NCI-H2029 treated with DMSO at 0.1 percent for 48 hours (cell line): Measurements from ENCODE around the gene ZNF319.
"Not testable (repeated sequence)": the region's sequence is repeated elsewhere in the genome, so short reads cannot be mapped to it uniquely, and the experiment has no call there.

Experiments used
- DNase-seq: peaks from one replicate; lab custom pipeline; 2025; lab: John Stamatoyannopoulos, UW

Gene ZNF319

DNA sequence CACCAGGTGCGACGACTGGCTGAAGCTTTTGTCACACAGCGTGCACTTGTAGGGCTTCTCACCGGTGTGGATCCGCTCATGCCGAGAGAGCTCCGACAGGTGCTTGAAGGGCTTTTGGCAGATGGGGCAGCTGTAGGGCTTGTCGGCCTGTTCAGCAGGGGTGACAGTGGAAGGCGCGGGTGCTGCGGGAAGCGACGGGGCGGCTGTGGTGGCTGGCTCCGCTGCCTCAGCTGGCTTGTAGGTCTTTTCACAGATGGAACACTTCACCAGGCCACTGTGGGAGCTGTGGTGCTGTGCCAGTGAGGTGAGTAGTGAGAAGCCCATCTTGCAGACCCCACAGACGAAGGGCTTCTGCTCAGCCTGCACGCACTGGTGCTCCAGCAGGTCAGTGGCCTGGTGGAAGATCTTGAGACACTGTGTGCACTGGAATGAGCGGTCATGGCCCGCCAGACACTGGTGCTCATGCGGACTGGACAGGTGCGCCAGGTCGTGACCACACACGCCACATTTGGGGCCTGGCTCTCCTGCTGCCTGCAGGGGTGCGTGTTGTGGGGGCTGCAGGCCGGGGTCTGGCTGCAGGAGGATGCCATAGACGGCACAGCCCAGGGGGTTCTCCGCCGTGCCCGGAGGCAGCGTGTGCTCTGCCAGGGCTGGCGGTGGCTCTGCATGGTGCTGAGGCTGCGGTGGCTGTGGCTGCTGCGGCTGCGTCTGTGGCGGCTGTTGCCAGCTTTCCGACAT is 2.8 kb downstream of the ZNF319 start:
- DNase-seq = no peak

DNA sequence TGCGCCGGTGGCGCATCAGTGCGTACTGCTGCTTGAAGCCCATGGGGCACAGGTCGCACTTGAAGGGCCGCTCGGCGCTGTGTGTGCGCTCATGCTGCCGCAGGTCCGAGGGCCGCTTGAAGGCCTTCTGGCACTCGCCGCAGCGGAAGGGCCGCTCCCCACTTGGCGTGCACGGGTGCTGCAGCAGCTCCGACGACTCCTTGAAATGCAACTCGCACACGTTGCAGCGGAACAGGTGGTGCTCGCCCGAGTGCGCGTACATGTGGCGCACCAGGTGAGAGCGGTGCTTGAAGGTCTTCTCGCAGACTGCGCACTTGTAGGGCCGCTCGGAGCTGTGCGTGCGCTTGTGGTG is 3.3 kb downstream of the ZNF319 start:
- no peak for DNase-seq

DNA sequence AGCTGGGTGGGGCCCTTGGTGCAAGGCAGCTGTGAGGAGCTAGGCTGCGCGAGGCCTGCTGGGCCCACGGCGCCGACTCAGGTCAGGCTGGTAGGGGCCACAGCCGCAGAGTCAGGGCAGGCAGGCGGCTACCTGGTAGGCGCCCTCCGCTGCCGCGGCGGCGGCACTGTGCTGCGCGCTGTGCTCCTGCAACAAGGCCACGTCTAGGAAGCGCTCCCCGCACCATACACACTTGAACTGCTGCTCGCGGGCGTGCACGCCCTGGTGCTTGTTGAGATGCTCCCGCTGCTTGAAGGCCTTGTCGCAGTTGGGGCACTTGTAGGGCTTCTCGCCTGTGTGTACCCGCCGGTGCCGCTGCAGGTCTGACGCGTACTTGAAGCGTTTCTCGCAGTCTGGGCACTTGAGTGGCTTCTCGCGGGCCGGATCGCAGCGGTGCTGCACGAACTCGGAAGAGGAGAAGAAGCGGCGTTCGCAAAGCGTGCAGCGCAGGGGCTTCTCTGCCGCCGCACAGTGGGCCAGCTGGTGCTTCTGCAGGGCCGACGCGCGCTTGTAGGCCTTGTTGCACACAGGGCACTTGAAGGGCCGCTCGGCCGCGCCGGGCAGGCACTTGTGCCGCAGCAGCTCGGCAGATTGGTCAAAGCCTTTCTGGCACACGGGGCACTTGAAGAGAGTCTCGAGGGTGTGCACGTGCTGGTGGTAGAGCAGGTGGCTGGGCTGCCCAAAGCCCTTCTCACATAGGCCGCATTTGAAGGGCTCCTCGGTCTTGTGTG is 3.9 kb downstream of the ZNF319 start:
- no peak for DNase-seq

DNA sequence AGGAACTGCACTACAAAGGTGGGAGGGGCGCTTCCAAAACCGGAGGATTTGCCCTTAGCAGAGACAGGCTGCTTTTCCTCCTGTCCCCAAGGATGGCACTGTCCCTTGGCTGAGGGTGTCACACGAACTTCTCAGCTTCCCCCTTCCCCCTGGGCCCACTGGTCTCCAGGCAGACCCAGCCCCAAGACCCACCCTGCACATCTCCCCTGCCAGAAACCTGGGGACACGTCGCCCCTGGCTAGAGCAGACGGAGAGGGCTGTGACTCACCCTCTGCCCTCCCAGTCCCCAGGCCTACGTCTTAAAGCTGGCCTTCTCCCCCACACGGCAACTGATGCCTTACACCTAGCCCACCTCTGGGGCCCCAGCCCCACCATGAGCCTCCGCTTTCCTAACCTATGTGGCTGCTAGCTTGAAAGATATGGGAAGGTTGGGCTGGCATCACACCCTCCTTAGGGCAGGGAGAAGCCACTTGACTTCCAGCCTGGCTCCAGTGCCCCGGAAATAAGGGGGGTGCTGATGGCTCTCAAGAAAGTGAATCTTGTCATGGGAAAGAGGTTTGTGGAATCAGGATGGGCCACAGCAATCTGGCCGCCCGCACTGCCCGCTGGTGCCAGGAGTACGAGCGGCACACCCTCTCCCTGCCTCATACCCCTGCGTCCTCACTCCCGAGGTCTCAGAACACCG is 4.6 kb downstream of the ZNF319 start:
- DNase-seq = no peak

DNA sequence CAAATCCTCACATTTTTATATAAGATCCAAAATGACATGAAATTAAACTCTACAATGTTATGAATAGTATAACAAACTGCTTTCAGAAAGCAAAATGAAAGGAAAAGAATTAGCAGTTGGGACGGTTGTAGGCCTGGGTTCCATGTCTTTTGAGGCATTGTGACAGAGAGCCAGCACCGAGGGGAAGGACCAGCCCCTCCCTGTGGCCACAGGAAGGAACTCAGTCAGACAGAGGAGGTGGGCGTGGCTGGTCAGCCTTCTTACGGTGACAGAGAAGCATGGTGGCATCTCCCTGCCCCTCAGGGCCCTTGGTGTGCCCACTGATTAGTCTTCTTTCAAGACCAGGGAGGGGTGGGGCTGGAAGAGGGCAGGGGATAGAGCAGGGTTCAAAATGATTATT is 5.7 kb downstream of the ZNF319 start:
- no peak for DNase-seq

DNA sequence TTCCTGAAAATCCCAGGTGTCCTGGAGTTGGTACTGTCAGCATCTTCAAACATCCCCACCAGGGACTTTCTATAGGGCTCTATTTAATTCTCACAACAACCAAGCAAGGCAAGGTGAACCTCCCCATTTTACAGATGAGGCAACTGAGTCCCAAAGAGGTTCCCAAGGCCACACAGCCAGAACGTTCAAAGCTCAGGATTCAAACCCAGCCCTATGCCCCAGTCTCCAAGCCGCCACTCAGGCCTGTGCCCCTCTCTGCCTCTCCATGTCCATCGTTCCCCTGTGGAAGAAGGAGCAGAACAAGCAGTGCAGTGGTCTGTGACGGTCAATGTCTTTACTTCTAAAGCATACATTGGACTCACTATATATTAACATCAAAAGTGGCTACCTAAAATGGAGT is 6.1 kb downstream of the ZNF319 start:
- no peak for DNase-seq

DNA sequence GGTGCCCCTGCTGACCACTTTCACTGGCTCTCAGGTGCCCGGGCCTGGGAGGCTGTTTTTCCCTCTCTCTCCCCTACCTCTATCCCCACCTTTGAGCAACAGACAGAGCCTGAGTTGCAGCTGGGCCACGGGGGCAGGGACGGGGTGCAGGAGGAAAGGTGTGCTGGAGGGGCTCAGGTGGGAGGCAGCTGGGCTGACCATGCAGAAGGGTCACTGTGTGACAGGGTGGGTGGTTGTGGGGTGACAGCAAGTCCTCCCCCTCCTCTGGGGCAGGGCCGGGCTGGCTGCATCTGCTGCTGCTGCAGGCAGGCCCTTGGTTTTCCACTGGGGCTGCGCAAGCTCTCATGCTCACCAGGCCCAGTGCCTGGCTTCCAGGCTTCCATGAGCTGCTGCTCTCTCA is 6.6 kb downstream of the ZNF319 start:
- DNase-seq = no peak

DNA sequence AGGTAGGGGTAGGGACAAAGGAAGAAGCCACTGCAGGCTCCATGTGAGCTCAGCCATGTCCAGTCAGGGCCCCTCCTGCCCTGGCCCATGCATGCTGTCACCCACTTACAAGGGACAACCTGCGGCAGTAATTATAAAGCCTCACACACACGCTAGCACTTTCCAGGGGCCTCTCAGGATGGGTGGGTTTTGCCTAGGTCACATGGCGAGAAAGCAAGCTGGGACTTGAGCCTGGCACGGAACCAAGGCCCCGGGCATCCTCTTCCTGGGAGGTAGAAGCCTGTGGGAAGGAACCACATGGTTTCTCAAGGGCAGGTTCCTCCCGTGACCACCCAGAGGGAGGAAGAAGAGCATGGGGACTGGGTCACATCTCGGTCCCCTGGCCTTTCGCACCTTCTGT is 7.0 kb downstream of the ZNF319 start:
- no peak for DNase-seq

DNA sequence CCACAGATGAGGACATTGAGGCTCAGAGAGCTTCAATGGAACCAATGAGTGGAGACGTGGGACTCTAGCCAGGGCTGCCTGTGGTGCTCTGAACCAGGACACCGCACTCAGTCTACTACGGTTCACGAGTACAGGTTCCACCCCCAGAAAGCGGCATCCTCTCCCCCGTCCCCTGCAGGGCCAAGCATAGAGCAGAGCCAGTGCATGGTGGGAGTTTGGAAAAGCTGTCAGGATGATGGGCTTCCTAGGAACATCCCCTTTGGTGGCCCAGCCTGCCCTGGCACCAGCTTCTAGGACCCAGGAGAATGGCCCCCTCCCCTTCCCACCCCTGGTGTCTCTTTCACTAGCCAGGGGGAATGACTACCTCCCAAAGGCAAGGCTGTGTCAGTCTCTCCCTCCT is 8.4 kb downstream of the ZNF319 start:
- DNase-seq = no peak

DNA sequence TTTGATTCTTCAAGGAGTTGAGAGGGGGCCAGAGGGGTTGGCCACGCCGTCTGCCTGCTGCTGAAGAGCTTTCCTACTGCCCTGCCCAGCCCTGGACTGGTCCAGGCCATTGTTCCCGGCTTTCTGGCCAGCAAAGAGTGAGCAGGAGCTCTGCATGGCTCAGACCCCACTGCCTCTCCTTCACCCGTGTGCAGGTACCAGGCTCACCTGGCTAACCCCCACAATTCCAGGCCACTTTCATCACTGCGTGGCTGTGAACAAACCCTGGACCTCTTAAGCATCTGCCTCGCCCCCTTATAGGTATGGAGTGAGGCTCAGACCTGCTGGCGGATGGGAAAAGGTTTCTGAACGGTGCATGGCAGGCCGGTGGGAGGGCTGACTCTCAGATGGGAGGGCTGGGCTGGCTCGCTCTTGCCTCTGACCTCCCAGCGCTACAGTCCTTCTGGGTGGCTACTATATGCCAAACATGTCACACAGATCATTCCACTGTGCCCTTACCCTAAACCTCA is 8.9 kb downstream of the ZNF319 start:
- DNase-seq = no peak

DNA sequence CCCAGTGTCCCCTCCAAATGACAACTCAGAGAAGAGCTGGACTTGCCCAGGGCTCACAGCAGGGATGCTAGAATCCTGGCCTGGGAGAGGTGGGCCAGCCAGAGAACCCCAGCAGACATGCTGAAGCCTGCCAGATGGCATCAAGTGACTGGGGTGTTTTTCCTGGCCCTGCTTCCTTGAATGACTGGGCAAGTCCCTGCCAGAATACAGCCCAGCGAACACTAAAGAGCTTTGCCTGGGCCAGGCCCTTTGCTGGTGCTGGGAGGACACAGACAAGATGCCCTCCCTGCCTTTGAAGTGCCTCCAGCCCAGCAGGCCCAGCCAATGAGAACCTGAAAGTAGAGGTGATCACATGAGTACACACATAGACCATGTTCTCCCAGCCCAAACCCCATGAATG is 11.5 kb downstream of the ZNF319 start:
- DNase-seq = peak; percentile 17

DNA sequence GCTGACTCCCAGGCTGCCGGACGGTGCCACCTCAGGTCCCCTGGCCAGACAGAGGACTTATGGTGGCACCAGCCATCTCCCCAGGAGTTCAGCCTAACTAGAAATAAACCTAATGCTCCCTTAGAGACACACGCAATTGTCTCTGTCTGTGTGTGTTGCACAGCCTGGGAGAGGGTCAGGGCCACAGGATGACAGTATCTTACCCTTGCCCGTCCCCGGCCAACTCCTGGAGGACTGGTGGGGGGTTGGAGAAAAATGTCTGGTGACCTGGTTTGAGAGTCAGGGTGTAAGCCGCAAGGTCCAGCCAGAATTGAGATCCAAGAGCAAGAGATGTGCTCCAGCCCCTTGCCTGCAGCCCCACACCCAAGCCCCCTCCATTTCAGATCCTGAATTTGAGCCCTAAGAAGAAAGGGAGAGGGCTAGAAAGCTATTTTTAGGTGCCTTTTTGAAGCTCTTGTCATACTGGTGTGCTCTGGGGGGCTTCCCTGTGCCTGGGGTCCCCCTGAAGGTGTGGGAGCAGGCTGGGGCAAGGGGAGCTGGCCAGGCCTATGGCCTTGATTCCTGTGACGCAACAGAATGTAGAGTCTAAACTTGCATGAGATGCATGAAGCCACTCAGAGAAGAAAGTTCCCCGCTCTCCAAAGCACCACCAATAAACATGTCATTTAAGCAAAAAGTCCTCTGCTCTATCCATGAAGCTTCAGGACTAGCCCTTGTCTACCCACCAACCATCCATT is 12.9 kb downstream of the ZNF319 start:
- no peak for DNase-seq

DNA sequence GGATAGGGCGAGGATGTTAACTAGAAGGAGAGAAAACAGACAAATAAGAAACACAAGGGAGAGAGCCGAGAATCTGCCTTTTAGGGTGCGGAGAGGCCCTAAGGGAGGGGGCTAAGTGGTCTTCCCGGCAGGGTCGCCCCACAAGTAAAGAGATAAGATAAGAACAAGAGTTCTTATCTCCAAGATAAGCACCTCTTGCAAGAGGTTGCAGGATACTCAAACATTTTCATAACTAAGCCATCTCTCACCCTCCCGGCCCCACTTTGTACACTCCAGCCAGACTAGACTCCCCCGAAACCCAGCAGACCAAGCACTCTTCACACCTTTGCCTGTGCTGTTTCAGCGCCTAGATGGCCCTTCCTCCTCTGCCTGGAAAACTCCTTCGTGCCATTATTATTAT is 14.3 kb downstream of the ZNF319 start:
- DNase-seq = no peak

DNA sequence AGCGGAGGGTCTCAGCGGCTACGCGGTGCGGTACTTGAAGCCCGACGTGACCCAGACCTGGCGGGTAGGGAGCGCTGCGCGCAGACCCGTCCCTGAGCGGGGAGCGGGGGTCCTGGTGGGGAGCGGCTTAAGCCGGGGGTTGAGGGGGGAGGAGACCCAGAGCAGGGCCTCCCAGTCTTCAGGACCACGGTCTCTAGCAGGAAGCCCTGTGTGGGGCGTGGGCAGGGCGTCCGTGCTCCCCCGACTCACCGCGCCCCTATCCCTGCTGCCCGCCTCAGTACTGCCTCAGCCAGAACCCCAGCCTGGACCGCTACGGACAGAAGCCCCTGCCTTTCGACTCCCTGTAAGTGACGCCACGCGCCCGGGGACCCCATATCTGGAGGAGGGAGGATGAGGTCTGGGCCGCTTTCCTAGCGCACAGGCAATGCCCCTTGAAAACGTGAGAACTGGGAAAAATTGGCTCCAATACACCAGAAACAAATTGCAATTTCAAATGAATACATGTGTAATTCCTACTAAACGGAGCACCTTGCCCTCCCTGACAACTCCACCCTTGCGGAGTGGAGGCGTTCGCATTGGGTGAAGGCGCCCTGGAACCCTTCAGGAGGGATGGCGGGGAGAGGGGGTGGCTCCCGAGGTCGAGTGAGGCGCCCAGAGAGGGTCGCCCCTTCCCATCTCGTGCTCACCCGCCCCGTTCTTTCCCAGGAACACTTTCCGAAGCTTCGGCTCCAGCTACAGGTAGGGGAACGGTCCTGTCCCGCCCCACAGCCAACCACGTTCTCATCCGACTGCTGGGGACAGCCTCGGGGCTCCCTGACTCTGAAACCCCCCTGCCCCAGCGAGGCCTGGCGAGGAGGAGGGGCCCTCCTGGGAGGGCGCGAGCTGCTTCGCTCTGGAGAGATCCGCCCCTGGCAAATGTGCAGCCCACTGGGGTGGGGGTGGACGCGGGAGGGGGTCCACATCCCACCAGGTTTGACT is 15.0 kb downstream of the ZNF319 start:
- no peak for DNase-seq

DNA sequence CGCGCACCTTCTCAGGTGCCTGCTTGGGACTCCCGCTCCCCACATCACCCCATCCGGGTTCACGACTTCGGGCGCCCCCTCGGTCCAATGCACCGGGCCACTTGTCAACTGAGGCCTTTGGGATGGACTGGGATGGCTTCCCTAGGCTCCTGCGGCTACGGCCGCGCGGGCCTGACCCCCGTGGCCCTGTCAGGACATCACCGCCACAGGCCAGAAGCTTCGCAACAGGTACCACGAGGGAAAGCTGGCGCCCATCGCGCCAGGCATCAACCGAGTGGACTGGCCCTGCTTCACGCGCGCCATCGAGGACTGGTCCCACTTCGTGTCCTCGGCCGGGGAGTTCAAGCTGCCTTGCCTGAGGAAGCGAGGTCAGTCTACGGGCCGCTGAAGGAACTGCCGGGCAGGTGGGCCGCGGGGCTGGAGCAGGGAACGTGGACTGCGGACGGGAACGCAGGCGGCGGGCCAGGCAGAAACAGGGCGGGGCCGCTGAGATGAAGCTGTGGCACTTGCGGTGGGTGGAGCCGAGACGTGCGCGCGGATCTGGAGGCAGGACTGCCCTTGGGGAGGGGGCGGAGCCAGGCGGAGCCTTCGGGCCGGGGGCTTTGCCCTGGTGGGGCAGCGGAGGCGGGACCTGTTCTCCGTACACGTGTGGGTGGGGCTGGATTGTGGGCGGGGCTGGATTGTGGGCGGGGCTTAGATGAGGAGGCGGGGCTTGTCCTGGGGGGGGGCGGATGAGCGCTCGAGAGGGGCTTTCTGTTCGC is 15.8 kb downstream of the ZNF319 start:
- DNase-seq = no peak

DNA sequence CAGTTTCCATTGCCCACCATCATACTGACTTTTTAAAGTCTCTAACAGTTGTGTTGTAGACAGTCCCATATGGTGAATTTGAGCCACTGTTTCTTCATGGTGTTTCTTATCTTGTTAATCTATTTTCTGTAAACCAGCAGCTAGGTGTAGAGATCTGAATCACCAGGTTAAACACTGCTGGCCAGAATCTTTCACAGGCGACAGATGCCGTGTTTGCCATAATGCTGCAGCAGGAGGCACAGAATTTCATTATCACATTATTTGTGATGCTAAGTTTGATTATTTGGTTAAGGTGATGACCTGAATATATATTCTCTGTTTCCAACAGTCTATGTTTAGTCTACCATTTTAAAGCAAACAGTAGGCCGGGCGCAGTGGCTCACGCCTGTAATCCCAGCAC is 18.1 kb downstream of the ZNF319 start:
- no peak for DNase-seq

DNA sequence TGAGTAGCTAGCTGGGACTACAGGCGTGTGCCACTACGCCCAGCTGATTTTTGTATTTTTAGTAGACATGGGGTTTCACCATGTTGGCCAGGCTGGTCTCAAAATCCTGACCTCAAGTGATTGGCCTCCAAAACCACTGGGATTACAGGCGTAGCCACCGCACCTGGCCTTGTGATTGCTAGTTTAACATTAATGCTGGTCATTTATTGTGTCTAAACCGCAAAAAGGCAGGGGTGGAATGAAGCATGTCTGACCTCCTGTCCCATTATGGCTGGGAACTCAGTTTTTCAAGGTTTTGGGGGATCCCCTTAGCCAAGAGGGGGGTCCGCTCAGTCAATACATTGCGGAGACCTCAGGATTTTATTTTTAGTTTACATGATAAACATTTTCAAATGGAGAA is 18.8 kb downstream of the ZNF319 start:
- no peak for DNase-seq

DNA sequence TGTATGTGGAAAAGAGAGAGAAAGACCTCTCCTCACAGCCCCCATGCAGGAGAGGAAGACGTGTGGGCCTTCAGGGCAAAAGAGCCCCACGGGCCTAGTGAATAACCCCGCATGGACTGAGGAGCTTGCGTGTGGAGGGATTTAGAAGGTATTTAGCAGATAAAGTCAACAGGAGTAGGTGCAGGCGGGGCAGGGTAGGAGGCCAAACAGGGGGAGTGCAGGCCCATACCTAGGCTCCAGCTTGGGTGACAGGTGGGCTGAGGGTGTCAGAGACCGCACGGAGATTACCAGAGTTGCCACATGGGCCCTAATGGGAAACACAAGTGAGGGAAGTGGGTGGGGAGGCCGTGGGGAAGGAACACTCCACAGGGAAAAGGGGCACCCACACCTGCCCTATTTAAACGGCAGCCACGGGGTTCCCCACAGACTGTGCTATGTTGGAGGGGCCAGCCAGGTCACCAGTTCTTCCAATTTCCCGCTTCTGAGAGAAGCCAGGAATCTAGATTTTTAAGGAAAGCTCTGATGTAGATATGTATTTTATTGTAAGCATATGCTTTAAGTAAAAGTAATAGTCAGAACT is 21.4 kb downstream of the ZNF319 start:
- DNase-seq = no peak

DNA sequence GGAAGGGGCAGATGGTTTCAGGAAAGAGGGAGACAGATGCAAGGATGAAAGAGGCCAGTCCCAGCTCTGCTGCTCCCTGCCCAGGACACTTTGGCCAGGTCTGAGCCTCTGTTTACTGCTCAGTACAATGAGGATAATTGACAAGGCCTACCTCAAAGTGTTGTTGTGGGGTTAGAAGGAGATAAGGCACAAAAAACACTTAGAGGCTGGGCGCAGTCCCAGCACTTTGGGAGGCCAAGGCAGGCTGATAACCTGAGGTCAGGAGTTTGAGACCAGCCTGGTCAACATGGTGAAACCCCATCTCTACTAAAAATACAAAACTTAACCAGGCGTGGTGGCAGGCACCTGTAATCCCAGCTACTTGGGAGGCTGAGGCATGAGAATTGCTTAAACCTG is 22.4 kb downstream of the ZNF319 start:
- DNase-seq = not testable (repeated sequence)
